OCI-LY7 (cell line): ENCODE results near the gene SLC17A1. TPM values are rescaled to one million over a fixed set of nuclear protein-coding genes. Genes with fewer than 3 reads are reported as not detected.

Experiments used
- BruUV-seq: library from RNA; stranded (reverse); fragments of 400-500 nt; replicated peaks from 2 replicates; lab custom pipeline; 2021; lab: Mats Ljungman, UMichigan
- CTCF ChIA-PET: fragments of 300-600 bp; sonication (Branson Sonifier 250); formaldehyde crosslinking; loops from one replicate; lab custom pipeline; 2022; ENCODE audit warnings: antibody characterized with exemption; ENCODE audit not compliant: unreplicated experiment; lab: Charles Lee
- POLR2A ChIA-PET: fragments of 300-600 bp; sonication (Branson Sonifier 250); formaldehyde crosslinking; loops from one replicate; lab custom pipeline; 2022; ENCODE audit warnings: antibody characterized with exemption; lab: Charles Lee
- DNase-seq: peaks from one replicate; pipeline ENCODE4 v3.0.0-alpha.2; 2015; ENCODE audit warnings: low spot score
- H2AFZ ChIP-seq: fragments of 200-600 bp; sonication (generic), shearing (Covaris generic); 2 replicates; pipeline ENCODE4 v1.6.1; 2014; ENCODE audit warnings: mild to moderate bottlenecking, antibody characterized with exemption, low read length, moderate library complexity
- H3K27ac ChIP-seq: fragments of 200-600 bp; sonication (generic); 2 replicates; pipeline ENCODE4 v1.5.1; 2014; ENCODE audit warnings: mixed run types, low read depth, mild to moderate bottlenecking, moderate library complexity, low read length, inconsistent platforms; ENCODE audit not compliant: poor library complexity, severe bottlenecking
- H3K36me3 ChIP-seq: fragments of 200-600 bp; sonication (generic); 2 replicates; pipeline ENCODE4 v1.6.1; 2014; ENCODE audit warnings: mild to moderate bottlenecking, antibody characterized with exemption, low read length, moderate library complexity, mixed read lengths; ENCODE audit not compliant: insufficient read depth
- H3K4me1 ChIP-seq: fragments of 200-600 bp; sonication (generic); 2 replicates; pipeline ENCODE4 v1.5.1; 2014; ENCODE audit warnings: mild to moderate bottlenecking, low read length; ENCODE audit not compliant: insufficient read depth, poor library complexity, severe bottlenecking
- H3K4me2 ChIP-seq: fragments of 200-600 bp; sonication (generic); 2 replicates; pipeline ENCODE4 v1.6.1; 2014; ENCODE audit warnings: mild to moderate bottlenecking, low read length
- H3K4me3 ChIP-seq: fragments of 200-600 bp; sonication (generic); 2 replicates; pipeline ENCODE4 v1.5.1; 2014; ENCODE audit warnings: mild to moderate bottlenecking, low read depth, low read length; ENCODE audit not compliant: poor library complexity, severe bottlenecking
- H3K79me2 ChIP-seq: fragments of 200-600 bp; sonication (generic); 2 replicates; pipeline ENCODE4 v1.6.1; 2016; ENCODE audit warnings: low read depth, mild to moderate bottlenecking, low read length, moderate library complexity, mixed read lengths; ENCODE audit not compliant: insufficient read depth
- H3K9me2 ChIP-seq: fragments of 200-600 bp; sonication (generic); 2 replicates; pipeline ENCODE4 v1.6.1; 2016; ENCODE audit warnings: mild to moderate bottlenecking, low read length, mixed read lengths; ENCODE audit not compliant: insufficient read depth
- H3K9me3 ChIP-seq: fragments of 200-600 bp; sonication (generic); 2 replicates; pipeline ENCODE4 v1.6.1; 2014; ENCODE audit warnings: mild to moderate bottlenecking, mixed run types, low read length, mixed read lengths
- H4K20me1 ChIP-seq: fragments of 200-600 bp; sonication (generic); 2 replicates; pipeline ENCODE4 v1.6.1; 2014; ENCODE audit warnings: mild to moderate bottlenecking, antibody characterized with exemption, low read length, moderate library complexity, mixed read lengths; ENCODE audit not compliant: insufficient read depth
- CTCF ChIP-seq: fragments of 200-600 bp; sonication (generic); conservative IDR thresholded peaks from 2 replicates; pipeline ENCODE4 v1.5.1; 2014; ENCODE audit warnings: mild to moderate bottlenecking, antibody characterized with exemption, low read length, moderate library complexity, mixed read lengths
- EZH2phosphoT487 ChIP-seq: fragments of 200-600 bp; sonication (generic); IDR thresholded peaks from 2 replicates; pipeline ENCODE4 v1.6.1; 2018; ENCODE audit warnings: low read depth, borderline replicate concordance, mild to moderate bottlenecking, mixed run types, antibody characterized with exemption, low read length, moderate library complexity, mixed read lengths
- intact Hi-C: fragments of 100-400 bp; cut with micrococcal nuclease; formaldehyde crosslinking; loops from one replicate; pipeline ENCODE4 v1.10.0; 2022; ENCODE audit not compliant: unreplicated experiment
- total RNA-seq, 2 experiments: library from RNA; depleted of rRNA in 1 of 2; stranded (reverse); fragments of >200 nt in 1 of 2; shearing (Covaris generic) in 1 of 2; gene quantifications; 2 replicates each; pipeline ENCODE4 v1.2.3, GENCODE V29; 2014 to 2022

Gene SLC17A1
- total RNA-seq, 2 experiments from 2014 or later: not detected

- no peaks in the 10 kb centered on the region for H3K9me3 ChIP-seq
- no peak overlapping the region for H2AFZ ChIP-seq
- CTCF ChIA-PET: no interaction called here
- no peak for DNase-seq
- POLR2A ChIA-PET: no interaction called here
- H3K79me2 ChIP-seq: no peaks in the 10 kb centered on the region
- H3K9me2 ChIP-seq: no peaks in the 10 kb centered on the region
- no TSS peak for BruUV-seq
- no peak overlapping the region for H3K4me3 ChIP-seq
- intact Hi-C loops: no loop called here
- H3K27ac ChIP-seq: no peak overlapping the region
- no peaks in the 10 kb centered on the region for H4K20me1 ChIP-seq
- no peaks in the 10 kb centered on the region for H3K4me1 ChIP-seq
- no peak for TF ChIP-seq EZH2phosphoT487
- no peak for TF ChIP-seq CTCF
- no peaks in the 10 kb centered on the region for H3K36me3 ChIP-seq
- H3K4me2 ChIP-seq: no peak overlapping the region
Observed at GRCh38 chr6:25851961-25852360, 20.1 kb upstream of the SLC17A1 start.

- TF ChIP-seq EZH2phosphoT487 (no peak), CTCF (no peak)
- intact Hi-C loops: no loop called here
- Histone ChIP-seq H3K36me3 (no peaks in the 10 kb centered on the region), H3K79me2 (no peaks in the 10 kb centered on the region), H3K4me1 (no peaks in the 10 kb centered on the region), H3K4me2 (no peak overlapping the region), H3K4me3 (no peak overlapping the region), H2AFZ (no peak overlapping the region), H3K9me3 (no peaks in the 10 kb centered on the region), H3K27ac (no peak overlapping the region), H3K9me2 (no peaks in the 10 kb centered on the region), H4K20me1 (no peaks in the 10 kb centered on the region)
- no peak for DNase-seq
- BruUV-seq: no TSS peak
- POLR2A ChIA-PET: interaction anchor here (0.5 kb wide), 1 partner anchor 1582 kb away, joined by 4 read pairs; no protein-coding TSS in a partner anchor
- CTCF ChIA-PET: no interaction called here
Observed at GRCh38 chr6:25844518-25844917, 12.7 kb upstream of the SLC17A1 start.

GRCh38 chr6:25842526-25842925, 10.7 kb upstream of the SLC17A1 start:
- no peak overlapping the region for H3K4me3 ChIP-seq
- no TSS peak for BruUV-seq
- no peak overlapping the region for H2AFZ ChIP-seq
- CTCF ChIA-PET: no interaction called here
- no peak overlapping the region for H3K27ac ChIP-seq
- POLR2A ChIA-PET: no interaction called here
- TF ChIP-seq EZH2phosphoT487 (no peak), CTCF (no peak)
- intact Hi-C loops: no loop called here
- H3K9me3 ChIP-seq: no peaks in the 10 kb centered on the region
- H4K20me1 ChIP-seq: no peaks in the 10 kb centered on the region
- no peaks in the 10 kb centered on the region for H3K4me1 ChIP-seq
- H3K4me2 ChIP-seq: no peak overlapping the region
- DNase-seq: no peak
- H3K36me3 ChIP-seq: no peaks in the 10 kb centered on the region
- H3K79me2 ChIP-seq: no peaks in the 10 kb centered on the region
- no peaks in the 10 kb centered on the region for H3K9me2 ChIP-seq
